Skeletal muscle tissue (tissue), 4 donors: ENCODE measurements around the gene IGFBP6. TPM values are rescaled to one million over a fixed set of nuclear protein-coding genes. Genes with fewer than 3 reads are reported as not detected.

Source experiments
- H3K27ac ChIP-seq: one replicate; pipeline ENCODE4 v1.7.0; 2013; ENCODE audit warnings: mild to moderate bottlenecking, low read depth, low read length, inconsistent platforms
- H3K27me3 ChIP-seq, 3 donors: one replicate each; pipeline ENCODE4 v1.7.0; 2013; ENCODE audit warnings: low read length in 3 of 3; ENCODE audit not compliant: control insufficient read depth in 3 of 3, insufficient read depth in 3 of 3
- H3K36me3 ChIP-seq, 3 donors: one replicate each; pipeline ENCODE4 v1.7.0; 2013; ENCODE audit warnings: low read length in 3 of 3; ENCODE audit not compliant: control insufficient read depth in 3 of 3, insufficient read depth in 3 of 3
- H3K4me1 ChIP-seq, 3 donors: one replicate each; pipeline ENCODE4 v1.7.0; 2013; ENCODE audit warnings: low read length in 3 of 3, mild to moderate bottlenecking in 3 of 3; ENCODE audit not compliant: control insufficient read depth in 3 of 3, insufficient read depth in 3 of 3
- H3K4me3 ChIP-seq, 3 donors: one replicate each; pipeline ENCODE4 v1.7.0; 2013; ENCODE audit warnings: low read length in 3 of 3
- H3K9ac ChIP-seq, 3 donors: one replicate each; pipeline ENCODE4 v1.7.0; 2013; ENCODE audit warnings: low read length in 3 of 3, mild to moderate bottlenecking in 3 of 3, moderate library complexity in 2 of 3, low read depth in 1 of 3
- H3K9me3 ChIP-seq, 3 donors: one replicate each; pipeline ENCODE4 v1.7.0; 2013; ENCODE audit warnings: low read length in 3 of 3; ENCODE audit not compliant: control insufficient read depth in 3 of 3
- total RNA-seq: library from RNA; depleted of rRNA; stranded (reverse); fragments of >200 nt; gene quantifications from one replicate; pipeline ENCODE4 v1.2.3, GENCODE V29; 2014
- donor health status: Osteomylitis.

The IGFBP6 gene
- total RNA-seq, 1 donor from 2014 or later = 89.8 TPM

DNA sequence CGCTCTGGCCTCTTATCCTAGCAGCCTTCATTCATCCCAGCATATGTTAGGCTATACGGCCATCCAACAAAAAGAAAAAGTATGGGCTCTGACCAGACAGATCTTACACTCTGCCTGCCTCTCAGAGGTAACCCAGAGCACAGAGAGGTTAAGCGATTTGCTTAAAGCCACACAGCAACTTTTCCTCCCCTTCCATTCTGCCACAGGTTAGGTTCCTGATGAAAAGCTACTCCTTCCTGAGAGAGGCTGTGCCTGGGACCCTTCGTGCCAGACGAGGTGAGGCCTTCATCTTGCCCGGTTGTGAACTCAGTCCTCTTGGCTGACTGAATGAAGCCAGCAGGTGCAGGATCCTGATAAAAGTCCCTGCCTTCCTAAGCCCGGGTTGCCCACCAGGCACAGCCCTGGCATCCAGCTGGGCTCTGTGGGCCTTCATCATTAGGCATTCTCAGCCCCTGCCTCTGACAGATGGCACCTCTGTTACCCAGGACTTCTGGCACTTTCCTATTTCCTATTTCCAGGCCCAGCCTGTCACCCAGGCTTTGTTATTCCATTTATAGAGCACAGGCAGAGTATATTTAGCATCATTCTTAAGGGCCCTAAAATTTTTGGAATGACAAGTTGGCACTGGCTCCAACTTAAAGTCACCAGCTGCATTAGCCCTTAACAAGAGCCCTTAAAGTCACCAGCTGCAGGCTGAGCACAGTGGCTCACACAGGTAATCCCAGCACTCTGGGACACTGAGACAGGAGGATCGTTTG lies 18.6 kb downstream of the IGFBP6 start:
- H3K27me3 ChIP-seq = no peaks in the 10 kb centered on the region
- H3K4me3 ChIP-seq = peak overlapping the region in 1 of 3 donors; percentile 45
- peak overlapping the region; percentile 72 for H3K27ac ChIP-seq
- peaks cover 7 to 25% (median 20%) of the 10 kb centered on the region in 3 donors for H3K4me1 ChIP-seq
- peak overlapping the region in 2 of 3 donors; percentile 50 to 62 for H3K9ac ChIP-seq
- no peaks in the 10 kb centered on the region for H3K36me3 ChIP-seq
- H3K9me3 ChIP-seq = no peaks in the 10 kb centered on the region

DNA sequence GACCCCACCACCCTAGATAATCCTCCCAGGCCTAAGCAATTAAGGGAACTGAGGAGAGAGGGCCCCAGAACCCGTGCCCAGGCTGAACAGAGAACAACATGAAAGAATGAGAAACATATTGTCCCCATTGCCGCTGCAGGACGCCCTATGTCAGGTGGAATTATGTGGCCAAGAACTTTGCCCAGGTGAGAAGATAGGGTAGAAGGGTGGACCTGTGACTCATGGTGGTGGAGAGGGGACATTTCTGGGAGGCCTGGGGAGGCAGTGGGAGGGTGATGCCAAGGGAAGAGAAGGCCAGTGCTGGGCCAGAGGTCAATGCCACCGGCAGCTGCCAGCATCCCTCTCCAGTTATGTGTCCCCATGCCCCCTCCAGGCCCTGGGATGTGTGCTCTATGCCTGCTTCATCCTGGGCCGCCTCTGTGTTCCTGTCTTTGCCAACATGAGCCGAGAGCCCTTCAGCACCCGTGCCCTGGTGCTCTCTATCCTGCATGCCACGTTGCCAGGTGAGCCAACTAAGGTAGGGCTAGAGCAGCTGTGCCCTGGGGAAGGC lies 21.4 kb downstream of the IGFBP6 start:
- Histone ChIP-seq H3K4me3 (no peak overlapping the region), H3K36me3 (no peaks in the 10 kb centered on the region), H3K27me3 (no peaks in the 10 kb centered on the region), H3K27ac (no peak overlapping the region), H3K9me3 (no peaks in the 10 kb centered on the region), H3K4me1 (peaks cover 7 to 25% (median 20%) of the 10 kb centered on the region in 3 donors), H3K9ac (no peak overlapping the region)

DNA sequence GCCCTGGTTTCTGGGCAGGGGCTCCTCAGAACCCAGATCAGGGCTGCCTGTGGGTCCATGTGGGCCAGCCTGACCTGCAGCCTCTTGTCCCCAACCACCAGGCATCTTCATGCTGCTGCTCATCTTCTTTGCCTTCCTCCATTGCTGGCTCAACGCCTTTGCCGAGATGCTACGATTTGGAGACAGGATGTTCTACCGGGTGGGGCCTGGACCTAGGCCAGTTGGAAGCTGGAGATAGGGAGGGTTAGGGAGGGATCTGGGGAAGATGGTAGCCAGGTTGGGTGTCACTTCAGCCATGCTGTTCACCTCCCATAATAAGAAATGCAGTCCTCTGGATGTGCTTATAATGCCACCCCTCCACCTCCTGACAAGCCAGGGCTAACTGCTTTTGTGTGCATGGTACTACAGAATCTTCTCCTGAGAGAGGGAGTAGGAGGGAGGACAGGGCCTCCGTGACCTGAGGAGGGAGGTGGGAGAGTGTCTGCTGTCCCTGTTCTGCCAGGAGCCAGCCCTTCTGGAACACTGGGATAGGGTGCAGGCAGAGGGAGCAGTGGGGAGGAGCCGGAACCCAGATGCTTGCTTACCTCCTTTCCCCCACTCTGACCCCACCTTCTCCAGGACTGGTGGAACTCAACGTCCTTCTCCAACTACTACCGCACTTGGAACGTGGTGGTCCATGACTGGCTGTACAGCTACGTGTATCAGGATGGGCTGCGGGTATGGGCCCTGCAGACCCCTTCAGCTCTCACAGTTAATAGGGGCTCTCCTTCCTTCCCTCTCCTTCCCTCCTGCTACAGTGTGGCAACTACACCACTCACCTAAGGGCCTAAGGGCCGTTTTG lies 23.4 kb downstream of the IGFBP6 start:
- Histone ChIP-seq H3K36me3 (no peaks in the 10 kb centered on the region), H3K9ac (no peak overlapping the region), H3K27ac (no peak overlapping the region), H3K4me3 (no peak overlapping the region), H3K27me3 (no peaks in the 10 kb centered on the region), H3K9me3 (no peaks in the 10 kb centered on the region), H3K4me1 (peaks cover 7 to 9% (median 8%) of the 10 kb centered on the region in 3 donors)

DNA sequence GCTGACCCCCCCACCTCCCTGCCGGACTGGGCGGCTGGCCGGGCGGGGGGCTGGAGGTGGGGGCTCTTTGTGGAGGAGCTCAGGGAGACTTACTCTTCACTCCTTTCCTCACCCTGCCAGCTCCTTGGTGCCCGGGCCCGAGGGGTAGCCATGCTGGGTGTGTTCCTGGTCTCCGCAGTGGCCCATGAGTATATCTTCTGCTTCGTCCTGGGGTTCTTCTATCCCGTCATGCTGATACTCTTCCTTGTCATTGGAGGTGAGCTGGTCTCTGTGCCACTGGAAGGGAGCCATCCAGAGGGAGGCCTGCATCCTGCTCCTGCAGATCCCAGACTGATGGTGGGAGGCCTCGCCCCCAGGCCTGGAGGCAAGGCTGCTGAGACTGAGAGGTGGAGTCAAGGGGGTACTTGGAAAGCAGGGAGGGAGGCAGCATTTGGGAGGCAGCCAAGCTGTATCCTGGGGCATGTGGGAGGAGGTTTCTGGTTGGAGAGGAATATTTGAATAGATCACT lies 25.5 kb downstream of the IGFBP6 start:
- H3K9ac ChIP-seq = no peak overlapping the region
- no peaks in the 10 kb centered on the region for H3K9me3 ChIP-seq
- H3K27me3 ChIP-seq = no peaks in the 10 kb centered on the region
- H3K4me3 ChIP-seq = no peak overlapping the region
- H3K36me3 ChIP-seq = no peaks in the 10 kb centered on the region
- no peak overlapping the region for H3K27ac ChIP-seq
- H3K4me1 ChIP-seq = no peaks in the 10 kb centered on the region

DNA sequence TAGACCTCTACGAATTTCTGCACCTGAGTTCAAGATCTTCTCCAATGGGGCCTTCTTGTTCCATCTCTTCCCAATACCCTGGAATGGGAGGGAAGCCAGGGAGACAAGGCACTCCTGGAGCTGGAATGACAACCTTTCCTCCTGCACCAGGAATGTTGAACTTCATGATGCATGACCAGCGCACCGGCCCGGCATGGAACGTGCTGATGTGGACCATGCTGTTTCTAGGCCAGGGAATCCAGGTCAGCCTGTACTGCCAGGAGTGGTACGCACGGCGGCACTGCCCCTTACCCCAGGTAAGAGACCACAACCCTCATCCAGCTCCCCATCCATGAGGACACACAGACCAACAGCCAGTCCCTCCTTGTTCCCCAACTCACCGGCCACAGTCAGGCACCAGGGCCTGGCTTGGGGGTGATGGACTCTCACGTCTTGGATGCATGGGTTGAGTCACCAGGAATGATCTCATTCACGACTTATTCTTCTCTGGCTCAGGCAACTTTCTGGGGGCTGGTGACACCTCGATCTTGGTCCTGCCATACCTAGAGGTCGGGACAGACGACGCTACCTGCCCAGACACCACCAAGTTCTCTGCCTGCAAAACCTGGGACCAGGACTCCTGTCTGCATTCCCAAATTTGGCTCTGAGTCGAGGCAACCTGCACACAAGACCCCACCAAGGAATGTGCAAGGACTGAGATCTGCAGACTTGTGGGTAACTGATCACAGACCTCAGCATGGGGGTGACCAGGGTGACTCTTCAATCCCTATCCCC lies 26.3 kb downstream of the IGFBP6 start:
- no peaks in the 10 kb centered on the region for H3K36me3 ChIP-seq
- H3K9me3 ChIP-seq = no peaks in the 10 kb centered on the region
- no peaks in the 10 kb centered on the region for H3K4me1 ChIP-seq
- H3K27me3 ChIP-seq = no peaks in the 10 kb centered on the region
- no peak overlapping the region for H3K9ac ChIP-seq
- no peak overlapping the region for H3K27ac ChIP-seq
- no peak overlapping the region for H3K4me3 ChIP-seq

DNA sequence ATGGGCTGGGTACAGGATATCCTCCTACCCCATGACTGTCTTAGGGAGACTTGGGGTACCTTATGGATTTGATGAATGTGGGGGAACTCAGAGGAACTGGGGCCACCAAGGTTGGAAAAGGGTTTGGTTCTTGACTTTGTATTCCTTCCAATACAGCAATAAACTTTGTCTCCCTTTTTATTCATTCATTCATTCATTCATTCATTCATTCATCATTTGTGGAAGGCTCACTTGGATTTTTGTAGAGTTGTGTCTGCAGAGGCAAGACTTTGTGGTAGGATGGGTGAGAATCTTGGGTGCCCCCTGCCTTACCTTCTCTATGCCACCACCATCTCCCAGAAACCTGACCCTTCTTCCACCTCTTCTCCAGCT lies 26.9 kb downstream of the IGFBP6 start:
- no peak overlapping the region for H3K27ac ChIP-seq
- no peaks in the 10 kb centered on the region for H3K4me1 ChIP-seq
- H3K27me3 ChIP-seq = no peaks in the 10 kb centered on the region
- H3K9ac ChIP-seq = no peak overlapping the region
- H3K36me3 ChIP-seq = no peaks in the 10 kb centered on the region
- no peak overlapping the region for H3K4me3 ChIP-seq
- H3K9me3 ChIP-seq = no peaks in the 10 kb centered on the region

DNA sequence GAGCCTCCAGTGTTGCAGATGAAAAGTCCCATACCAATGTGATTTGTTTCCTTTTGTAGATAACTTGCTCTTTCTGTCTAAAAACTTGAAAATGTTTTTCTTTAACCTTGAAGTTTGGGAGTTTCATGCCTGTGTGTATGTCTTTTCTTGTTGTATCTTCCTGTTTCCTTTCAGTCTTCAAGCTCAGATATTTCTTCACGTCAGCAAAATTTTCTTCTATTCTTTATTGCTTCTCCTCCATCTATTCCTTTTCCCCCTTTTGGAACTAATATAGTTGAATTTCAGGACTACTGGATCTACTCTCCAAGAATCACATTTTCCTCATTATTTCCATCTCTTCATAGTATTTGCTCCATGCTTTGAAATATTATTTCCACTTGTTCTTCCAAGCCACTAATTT lies 29.7 kb downstream of the IGFBP6 start:
- no peak overlapping the region for H3K4me3 ChIP-seq
- H3K9ac ChIP-seq = no peak overlapping the region
- no peaks in the 10 kb centered on the region for H3K9me3 ChIP-seq
- H3K27me3 ChIP-seq = no peaks in the 10 kb centered on the region
- no peaks in the 10 kb centered on the region for H3K36me3 ChIP-seq
- no peak overlapping the region for H3K27ac ChIP-seq
- H3K4me1 ChIP-seq = no peaks in the 10 kb centered on the region

DNA sequence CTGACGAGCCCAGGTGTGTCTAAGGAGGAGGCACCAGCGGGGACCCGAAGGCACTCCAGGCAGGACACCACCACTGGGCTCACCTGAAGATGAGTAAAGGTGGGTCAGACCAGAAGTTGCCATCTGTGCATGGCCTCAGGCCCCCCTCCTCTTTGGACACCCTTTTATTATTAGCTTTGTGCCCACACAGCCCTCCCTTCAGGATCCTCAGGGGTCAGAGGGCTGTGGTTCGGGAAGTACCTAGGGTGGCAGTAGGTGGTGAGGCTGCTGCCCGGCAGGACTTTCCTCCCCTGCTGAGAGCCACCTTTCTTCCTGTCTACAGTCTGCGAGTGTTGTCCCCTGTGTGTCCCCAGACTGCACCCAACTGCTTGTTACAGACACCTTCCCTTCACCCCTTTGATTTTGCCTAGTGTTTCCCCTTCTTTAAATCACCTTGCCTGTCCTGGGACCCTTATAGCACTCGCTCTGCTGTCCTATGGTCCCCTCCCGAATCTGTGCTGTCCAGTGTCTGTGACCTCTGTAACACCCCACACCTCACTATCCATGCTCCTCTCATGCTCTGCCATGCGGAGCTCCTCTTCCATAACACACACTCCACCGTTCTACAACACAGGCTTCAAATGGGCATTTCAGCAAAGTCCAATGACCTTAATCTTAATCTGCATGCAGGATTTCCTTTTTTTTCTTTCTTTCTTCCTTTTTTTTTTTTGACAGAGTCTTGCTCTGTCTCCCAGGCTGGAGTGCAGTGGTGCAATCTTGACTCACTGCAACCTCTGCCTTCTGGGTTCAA lies 31.5 kb downstream of the IGFBP6 start:
- H3K4me3 ChIP-seq = no peak overlapping the region
- H3K9me3 ChIP-seq = no peaks in the 10 kb centered on the region
- no peaks in the 10 kb centered on the region for H3K36me3 ChIP-seq
- no peak overlapping the region for H3K9ac ChIP-seq
- no peaks in the 10 kb centered on the region for H3K27me3 ChIP-seq
- H3K27ac ChIP-seq = no peak overlapping the region
- no peaks in the 10 kb centered on the region for H3K4me1 ChIP-seq

DNA sequence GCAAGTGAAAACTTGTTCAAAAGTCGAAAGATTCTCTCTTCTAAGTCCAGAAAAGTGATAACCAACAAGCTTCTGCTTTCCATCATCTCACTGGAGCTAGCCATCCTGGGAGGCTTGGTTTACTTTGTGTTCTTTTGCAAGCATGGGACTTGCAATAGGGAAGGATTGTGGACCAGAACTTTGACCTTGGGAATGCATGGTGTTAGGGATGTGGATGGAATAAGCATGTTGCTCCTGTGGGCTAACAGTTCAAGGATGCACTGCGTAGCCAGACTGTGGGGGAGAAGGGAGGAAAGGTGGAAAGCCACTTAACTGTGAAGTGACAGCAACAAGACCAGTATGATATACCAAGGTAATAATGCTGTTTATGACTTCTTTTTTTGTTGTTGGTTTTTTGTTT lies 34.4 kb downstream of the IGFBP6 start:
- Histone ChIP-seq H3K27ac (no peak overlapping the region), H3K4me3 (no peak overlapping the region), H3K9ac (no peak overlapping the region), H3K36me3 (no peaks in the 10 kb centered on the region), H3K27me3 (no peaks in the 10 kb centered on the region), H3K9me3 (no peaks in the 10 kb centered on the region), H3K4me1 (no peaks in the 10 kb centered on the region)
